GM12891 (cell line): Measurements from ENCODE around the gene TMEM205. TPM values are rescaled to one million over a fixed set of nuclear protein-coding genes. Genes with fewer than 3 reads are reported as not detected.

Source experiments
- DNase-seq: peaks from one replicate; pipeline ENCODE4 v3.0.0; 2011; ENCODE audit warnings: low spot score; ENCODE audit not compliant: insufficient read length
- FAIRE-seq: peaks from 2 replicates; lab custom pipeline; 2011; peaks lifted over from hg19 to GRCh38; lab: Jason Lieb, UNC
- PAX5 ChIP-seq: IDR thresholded peaks from 2 replicates; pipeline ENCODE4 v1.6.1; 2011; ENCODE audit warnings: low read length, moderate library complexity, mild to moderate bottlenecking; ENCODE audit not compliant: insufficient read depth, severe bottlenecking
- POLR2A ChIP-seq: IDR thresholded peaks from 2 replicates; pipeline ENCODE4 v1.6.1; 2011; ENCODE audit warnings: low read depth, low read length, control low read depth
- POLR2AphosphoS5 ChIP-seq: IDR thresholded peaks from 2 replicates; pipeline ENCODE4 v1.6.1; 2011; ENCODE audit warnings: low read depth, low read length, control low read depth
- POU2F2 ChIP-seq: IDR thresholded peaks from 2 replicates; pipeline ENCODE4 v1.6.1; 2011; ENCODE audit warnings: low read depth, mild to moderate bottlenecking, control low read depth, low read length, moderate library complexity
- SPI1 ChIP-seq: IDR thresholded peaks from 2 replicates; pipeline ENCODE4 v1.6.1; 2011; ENCODE audit warnings: low read depth, low read length, control low read depth
- TAF1 ChIP-seq: IDR thresholded peaks from 2 replicates; pipeline ENCODE4 v1.6.1; 2011; ENCODE audit warnings: low read depth, low read length, control low read depth
- polyA plus RNA-seq: library from polyadenylated mRNA; unstranded; fragments of >200 nt; gene quantifications from one replicate; pipeline ENCODE4 v1.2.1, GENCODE V29; 2012; ENCODE audit warnings: low read depth, missing spikeins, inconsistent platforms; ENCODE audit not compliant: missing spikeins

TMEM205 gene
- 64.5 TPM for polyA plus RNA-seq

GRCh38 chr19:11346104-11346940, at the start of gene TMEM205, which contains the start of gene CCDC159:
TSS of gene TMEM205 (minus strand) at chr19:11346268. CDS start at chr19:11345619, 649 bp downstream.
TSS of gene CCDC159 (plus strand) at chr19:11346519. CDS start at chr19:11346607, 88 bp downstream.
- FAIRE-seq (peak; percentile 97), DNase-seq (peak; percentile 93)
- TF ChIP-seq SPI1 (peak; percentile 34), PAX5 (peak; percentile 89), TAF1 (no peak), POU2F2 (peak; percentile 17; the same call in 1 of the 2 replicates), POLR2AphosphoS5 (peak; percentile 54; the same call in 1 of the 2 replicates), POLR2A (peak; percentile 49; the same call in 1 of the 2 replicates)

- no peak for DNase-seq
- TF ChIP-seq POLR2AphosphoS5 (no peak), PAX5 (no peak), POU2F2 (no peak), POLR2A (no peak), SPI1 (no peak), TAF1 (no peak)
- no peak for FAIRE-seq
These were observed 45.0 kb upstream of the TMEM205 start for GRCh38 chr19:11390933-11391680.

- FAIRE-seq (no peak), DNase-seq (no peak)
- no peak for TF ChIP-seq PAX5
- TF ChIP-seq SPI1, result no peak
- TF ChIP-seq POLR2AphosphoS5, result no peak
- no peak for TF ChIP-seq POU2F2
- no peak for TF ChIP-seq TAF1
- TF ChIP-seq POLR2A, result no peak
These were observed 44.3 kb upstream of the TMEM205 start for GRCh38 chr19:11390359-11390758.

- TF ChIP-seq POLR2A, result no peak
- peak; percentile 1; the same call in 1 of the 2 replicates for TF ChIP-seq SPI1
- DNase-seq (no peak), FAIRE-seq (no peak)
These were observed 41.3 kb upstream of the TMEM205 start for GRCh38 chr19:11387162-11388034.

- TF ChIP-seq TAF1 (no peak), POLR2A (no peak), POU2F2 (no peak), PAX5 (no peak), POLR2AphosphoS5 (no peak), SPI1 (no peak)
- DNase-seq (no peak), FAIRE-seq (no peak)
These were observed 38.7 kb upstream of the TMEM205 start for GRCh38 chr19:11384778-11385129.

GRCh38 chr19:11383706-11384048, 37.6 kb upstream of the TMEM205 start:
- DNase-seq (no peak), FAIRE-seq (no peak)
- TF ChIP-seq SPI1 (no peak), POU2F2 (no peak), PAX5 (no peak), TAF1 (no peak), POLR2AphosphoS5 (no peak), POLR2A (no peak)

GRCh38 chr19:11382898-11383705, 37.0 kb upstream of the TMEM205 start:
- DNase-seq, result no peak
- peak; percentile 20 for FAIRE-seq
- TF ChIP-seq PAX5, result no peak
- TF ChIP-seq POU2F2, result no peak
- no peak for TF ChIP-seq POLR2A
- no peak for TF ChIP-seq SPI1
- no peak for TF ChIP-seq POLR2AphosphoS5
- no peak for TF ChIP-seq TAF1

- FAIRE-seq (peak; percentile 76), DNase-seq (peak; percentile 98)
- peak; percentile 55; the same call in 1 of the 2 replicates for TF ChIP-seq POLR2A
- TF ChIP-seq POLR2AphosphoS5, result peak; percentile 37; the same call in 1 of the 2 replicates
- TF ChIP-seq PAX5, result no peak
- TF ChIP-seq TAF1, result peak; percentile 36; the same call in 1 of the 2 replicates
These were observed 34.8 kb upstream of the TMEM205 start for GRCh38 chr19:11380653-11381537.
